ENCODE results near the gene HSPA1B. TPM values are rescaled to one million over a fixed set of nuclear protein-coding genes. Genes with fewer than 3 reads are reported as not detected.
"Not testable (repeated sequence)": the region's sequence is repeated elsewhere in the genome, so short reads cannot be mapped to it uniquely, and the experiment has no call there.

The HSPA1B gene
- total RNA-seq, 4 donors from 2014 or later = 71.5 to 178 (median 112) TPM

- H3K27ac ChIP-seq = no peak overlapping the region
- ATAC-seq = no peak
- no peak for DNase-seq
- in situ Hi-C loops (cut with MboI; ENCODE audit: low sequenced_read_pairs in 4 of 4) (loop anchor here in 1 of 4 donors (25.0 kb wide), 1 partner anchor 1422 kb away; the partner anchor contains the start of genes B3GALT4, PFDN6, RGL2 and WDR46), intact Hi-C loops (cut with DNase I; ENCODE audit: low total_unique reads) (loop anchor here (10.0 kb wide), 1 partner anchor 91 kb away; the partner anchor contains the start of gene VWA7)
- no peaks in the 10 kb centered on the region for H3K9me3 ChIP-seq
- H3K4me1 ChIP-seq = peaks cover 20 to 22% of the 10 kb centered on the region in 2 donors
- no peak overlapping the region for H3K4me3 ChIP-seq
- peaks cover 0 to 10% of the 10 kb centered on the region in 2 donors for H3K36me3 ChIP-seq
- no peak for TF ChIP-seq POLR2A (IDR thresholded peaks at IDR 0.05)
- TF ChIP-seq CTCF (IDR thresholded peaks at IDR 0.05 in 4 of 5, conservative IDR thresholded peaks at IDR 0.05 in 1 of 5) = no peak
- H3K27me3 ChIP-seq = no peaks in the 10 kb centered on the region
Observed at GRCh38 chr6:31865205-31866118, 37.9 kb downstream of the HSPA1B start.

GRCh38 chr6:31868658-31868971 is 41.1 kb downstream of the HSPA1B start:
- not testable (repeated sequence) for H3K4me1 ChIP-seq, H3K27me3 ChIP-seq, H3K4me3 ChIP-seq, H3K36me3 ChIP-seq, ATAC-seq, H3K9me3 ChIP-seq, H3K27ac ChIP-seq, DNase-seq
- intact Hi-C loops (cut with DNase I; ENCODE audit: low total_unique reads) = loop anchor here (10.0 kb wide), 1 partner anchor 94 kb away; the partner anchor contains the start of gene VWA7
- in situ Hi-C loops (cut with MboI; ENCODE audit: low sequenced_read_pairs in 4 of 4) = loop anchor here in 1 of 4 donors (25.0 kb wide), 1 partner anchor 1419 kb away; the partner anchor contains the start of genes B3GALT4, PFDN6, RGL2 and WDR46

- H3K36me3 ChIP-seq = no peaks in the 10 kb centered on the region
- H3K27me3 ChIP-seq = no peaks in the 10 kb centered on the region
- no peaks in the 10 kb centered on the region for H3K9me3 ChIP-seq
- DNase-seq (no peak), ATAC-seq (no peak)
- in situ Hi-C loops (cut with MboI; ENCODE audit: low sequenced_read_pairs in 4 of 4) = loop anchor here in 1 of 4 donors (25.0 kb wide), 1 partner anchor 1418 kb away; the partner anchor contains the start of genes B3GALT4, PFDN6, RGL2 and WDR46
- TF ChIP-seq CTCF (IDR thresholded peaks at IDR 0.05 in 4 of 5, conservative IDR thresholded peaks at IDR 0.05 in 1 of 5) (no peak), POLR2A (IDR thresholded peaks at IDR 0.05) (no peak)
- intact Hi-C loops (cut with DNase I; ENCODE audit: low total_unique reads) = loop anchor here (10.0 kb wide), 1 partner anchor 95 kb away; the partner anchor contains the start of gene VWA7
- H3K4me3 ChIP-seq = no peak overlapping the region
- peaks cover under 1 to 3% of the 10 kb centered on the region in 2 donors for H3K4me1 ChIP-seq
- no peak overlapping the region for H3K27ac ChIP-seq
Observed at GRCh38 chr6:31869343-31869742, 41.8 kb downstream of the HSPA1B start.

GRCh38 chr6:31870385-31870921 is 42.9 kb downstream of the HSPA1B start:
- Histone ChIP-seq H3K36me3 (no peaks in the 10 kb centered on the region), H3K27me3 (no peaks in the 10 kb centered on the region), H3K4me1 (no peaks in the 10 kb centered on the region), H3K4me3 (no peak overlapping the region), H3K27ac (no peak overlapping the region), H3K9me3 (no peaks in the 10 kb centered on the region)
- TF ChIP-seq POLR2A (IDR thresholded peaks at IDR 0.05) = no peak
- TF ChIP-seq CTCF (IDR thresholded peaks at IDR 0.05 in 4 of 5, conservative IDR thresholded peaks at IDR 0.05 in 1 of 5) = no peak
- in situ Hi-C loops (cut with MboI; ENCODE audit: low sequenced_read_pairs in 4 of 4) = loop anchor here in 1 of 4 donors (25.0 kb wide), 1 partner anchor 1417 kb away; the partner anchor contains the start of genes B3GALT4, PFDN6, RGL2 and WDR46
- ATAC-seq (no peak), DNase-seq (no peak)
- intact Hi-C loops (cut with DNase I; ENCODE audit: low total_unique reads) = no loop called here
